Activated CD8-positive, alpha-beta memory T cell treated with anti-CD3 and anti-CD28 coated beads, Interleukin-2, amount 10 ng/mL, durations not matched to agents 7 days and 5 days (primary cell): Measurements from ENCODE around the gene ARHGAP45. TPM values are rescaled to one million over a fixed set of nuclear protein-coding genes. Genes with fewer than 3 reads are reported as not detected.
A peak's percentile ranks its signal among the peaks of the same experiment; 100 is the strongest.

Experiments used
- ATAC-seq: fragments of 150-1000 bp; cut with Tn5 transposase; one replicate; pipeline ENCODE4 v1.10.0; 2021; ENCODE audit warnings: moderate library complexity
- CTCF ChIA-PET: fragments of 350-600 bp; sonication (Branson Sonifier 250); formaldehyde crosslinking; loops from one replicate; lab custom pipeline; 2021; ENCODE audit warnings: antibody characterized with exemption; lab: Charles Lee
- DNase-seq: peaks from one replicate; pipeline ENCODE4 v3.0.0-alpha.2; 2020
- H3K27ac Mint-ChIP-seq: one replicate; pipeline ENCODE4 v1.8.0; 2021; ENCODE audit warnings: mild to moderate bottlenecking, mixed read lengths
- H3K27me3 Mint-ChIP-seq: one replicate; pipeline ENCODE4 v1.8.0; 2021; ENCODE audit warnings: mixed read lengths
- H3K36me3 Mint-ChIP-seq: one replicate; pipeline ENCODE4 v1.8.0; 2021; ENCODE audit warnings: mild to moderate bottlenecking, mixed read lengths
- H3K4me1 Mint-ChIP-seq: one replicate; pipeline ENCODE4 v1.8.0; 2021; ENCODE audit warnings: mixed read lengths
- H3K4me3 Mint-ChIP-seq: one replicate; pipeline ENCODE4 v1.8.0; 2021; ENCODE audit warnings: mild to moderate bottlenecking, moderate library complexity, mixed read lengths
- H3K9me3 Mint-ChIP-seq: one replicate; pipeline ENCODE4 v1.8.0; 2022; ENCODE audit warnings: low read depth, mixed read lengths
- total RNA-seq, 2 experiments: library from RNA; stranded (reverse); gene quantifications; one replicate each; pipeline ENCODE4 v1.2.3, GENCODE V29; 2021

ARHGAP45 gene
- total RNA-seq, 2 experiments from 2014 or later: 361 to 481 TPM

- H3K27me3 Mint-ChIP-seq: no peaks in the 10 kb centered on the region
- H3K36me3 Mint-ChIP-seq: peaks cover 1% of the 10 kb centered on the region
- ATAC-seq (no peak), DNase-seq (no peak)
- CTCF ChIA-PET: interaction anchor here (0.6 to 3.1 kb wide), 7 partner anchors 8 to 99 kb away, joined by 3 to 12 read pairs (median 4); partner anchors contain the start of gene CNN2
- H3K4me3 Mint-ChIP-seq: peak overlapping the region; percentile 86
- H3K27ac Mint-ChIP-seq: peak overlapping the region; percentile 37
- H3K4me1 Mint-ChIP-seq: peaks cover 54% of the 10 kb centered on the region
- H3K9me3 Mint-ChIP-seq: no peaks in the 10 kb centered on the region
These were observed 26.4 kb downstream of the ARHGAP45 start for GRCh38 chr19:1093330-1093729.

- Mint-ChIP-seq H3K9me3 (no peaks in the 10 kb centered on the region), H3K4me1 (peaks cover 55% of the 10 kb centered on the region), H3K4me3 (peak overlapping the region; percentile 86), H3K27ac (peak overlapping the region; percentile 69), H3K36me3 (peaks cover 3% of the 10 kb centered on the region), H3K27me3 (no peaks in the 10 kb centered on the region)
- ATAC-seq (no peak), DNase-seq (no peak)
- CTCF ChIA-PET: interaction anchor here (0.6 to 3.1 kb wide), 10 partner anchors 9 to 98 kb away, joined by 3 to 12 read pairs (median 4); partner anchors contain the start of genes ARHGAP45 and CNN2
These were observed 27.0 kb downstream of the ARHGAP45 start for GRCh38 chr19:1093811-1094553.

DNA sequence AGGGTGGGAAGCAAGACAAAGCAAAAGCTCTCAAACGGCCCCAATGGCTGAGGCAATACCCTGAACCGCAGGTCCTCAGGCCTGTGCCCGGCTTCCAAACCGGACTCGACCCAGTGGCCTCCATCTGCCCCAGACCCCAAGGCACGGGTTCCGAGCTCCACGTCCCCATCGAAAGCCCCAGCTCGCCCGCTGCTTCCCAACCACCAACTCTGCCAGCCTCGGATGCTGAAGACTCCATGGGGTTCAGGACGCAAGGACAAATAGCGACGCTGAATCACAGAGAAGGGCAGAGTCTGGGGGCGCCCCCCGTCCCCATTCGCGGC lies 27.6 kb downstream of the ARHGAP45 start:
- Mint-ChIP-seq H3K4me1 (peaks cover 60% of the 10 kb centered on the region), H3K4me3 (peak overlapping the region; percentile 86), H3K9me3 (no peaks in the 10 kb centered on the region), H3K27me3 (no peaks in the 10 kb centered on the region), H3K27ac (peak overlapping the region; percentile 69), H3K36me3 (peaks cover 6% of the 10 kb centered on the region)
- CTCF ChIA-PET: interaction anchor here (0.9 to 3.1 kb wide), 8 partner anchors 9 to 150 kb away, joined by 3 to 12 read pairs (median 4); partner anchors contain the start of genes ARHGAP45 and CNN2
- no peak for DNase-seq
- peak; percentile 4 for ATAC-seq

GRCh38 chr19:1094978-1095701 lies 28.2 kb downstream of the ARHGAP45 start, which contains the start of gene POLR2E:
Gene POLR2E, minus strand, starts transcription at chr19:1095375. Its CDS starts 60 bp downstream, at chr19:1095315.
- Mint-ChIP-seq H3K4me3 (peak within 1 kb of the TSS; percentile 86), H3K36me3 (peaks cover 11% of the 10 kb centered on the region), H3K27ac (peak within 1 kb of the TSS; percentile 91), H3K9me3 (peaks cover 3% of the 10 kb centered on the region), H3K4me1 (peaks cover 62% of the 10 kb centered on the region), H3K27me3 (no peaks in the 10 kb centered on the region)
- ATAC-seq: peak; percentile 96
- DNase-seq: peak; percentile 99
- CTCF ChIA-PET: interaction anchor here (1.3 to 3.1 kb wide), 5 partner anchors 10 to 149 kb away, joined by 3 to 12 read pairs (median 6); partner anchors contain the start of gene ARHGAP45

GRCh38 chr19:1097810-1098176 lies 30.8 kb downstream of the ARHGAP45 start:
- ATAC-seq: no peak
- Mint-ChIP-seq H3K36me3 (peaks cover 11% of the 10 kb centered on the region), H3K4me3 (no peak overlapping the region), H3K9me3 (peaks cover 3% of the 10 kb centered on the region), H3K27ac (peak overlapping the region; percentile 9), H3K4me1 (peaks cover 67% of the 10 kb centered on the region), H3K27me3 (no peaks in the 10 kb centered on the region)
- no peak for DNase-seq
- CTCF ChIA-PET: interaction anchor here (2.4 kb wide), 1 partner anchor 67 kb away, joined by 4 read pairs; no protein-coding TSS in a partner anchor

- Mint-ChIP-seq H3K4me3 (no peak overlapping the region), H3K9me3 (peaks cover 3% of the 10 kb centered on the region), H3K27ac (peak overlapping the region; percentile 33), H3K27me3 (no peaks in the 10 kb centered on the region), H3K36me3 (peaks cover 11% of the 10 kb centered on the region), H3K4me1 (peaks cover 68% of the 10 kb centered on the region)
- CTCF ChIA-PET: interaction anchor here (2.4 kb wide), 1 partner anchor 67 kb away, joined by 4 read pairs; no protein-coding TSS in a partner anchor
- DNase-seq (no peak), ATAC-seq (no peak)
These were observed 31.4 kb downstream of the ARHGAP45 start for GRCh38 chr19:1098177-1099051.

GRCh38 chr19:1101337-1101698 lies 34.4 kb downstream of the ARHGAP45 start:
- DNase-seq (no peak), ATAC-seq (no peak)
- Mint-ChIP-seq H3K4me3 (no peak overlapping the region), H3K36me3 (peaks cover 9% of the 10 kb centered on the region), H3K27ac (peak overlapping the region; percentile 84), H3K9me3 (peaks cover 3% of the 10 kb centered on the region), H3K4me1 (peaks cover 52% of the 10 kb centered on the region), H3K27me3 (no peaks in the 10 kb centered on the region)
- CTCF ChIA-PET: interaction anchor here (0.9 to 1.7 kb wide), 3 partner anchors 18 to 94 kb away, joined by 3 to 6 read pairs (median 5); no protein-coding TSS in a partner anchor

GRCh38 chr19:1102407-1103131 lies 35.6 kb downstream of the ARHGAP45 start:
- peaks cover 48% of the 10 kb centered on the region for H3K4me1 Mint-ChIP-seq
- H3K9me3 Mint-ChIP-seq: peaks cover 3% of the 10 kb centered on the region
- peak overlapping the region; percentile 84 for H3K27ac Mint-ChIP-seq
- DNase-seq (peak; percentile 84), ATAC-seq (peak; percentile 9)
- CTCF ChIA-PET: interaction anchor here (0.8 to 3.0 kb wide), 6 partner anchors 11 to 120 kb away, joined by 3 to 15 read pairs (median 4); partner anchors contain the start of gene ARHGAP45
- H3K27me3 Mint-ChIP-seq: no peaks in the 10 kb centered on the region
- H3K4me3 Mint-ChIP-seq: peak overlapping the region; percentile 57
- peaks cover 9% of the 10 kb centered on the region for H3K36me3 Mint-ChIP-seq

- Mint-ChIP-seq H3K36me3 (peaks cover 9% of the 10 kb centered on the region), H3K27ac (peak overlapping the region; percentile 84), H3K9me3 (peaks cover 3% of the 10 kb centered on the region), H3K4me3 (peak overlapping the region; percentile 57), H3K4me1 (peaks cover 44% of the 10 kb centered on the region), H3K27me3 (no peaks in the 10 kb centered on the region)
- DNase-seq: no peak
- CTCF ChIA-PET: interaction anchor here (0.8 to 3.0 kb wide), 7 partner anchors 10 to 119 kb away, joined by 3 to 15 read pairs (median 4); partner anchors contain the start of gene ARHGAP45
- ATAC-seq: no peak
These were observed 36.3 kb downstream of the ARHGAP45 start for GRCh38 chr19:1103132-1103707.

GRCh38 chr19:1103708-1104310 lies 36.8 kb downstream of the ARHGAP45 start, which contains the start of gene GPX4:
Gene GPX4, plus strand, starts transcription at chr19:1103994. Its CDS starts 50 bp downstream, at chr19:1104044.
- Mint-ChIP-seq H3K9me3 (peaks cover 3% of the 10 kb centered on the region), H3K4me3 (peak within 1 kb of the TSS; percentile 70), H3K27ac (peak within 1 kb of the TSS; percentile 84), H3K36me3 (peaks cover 9% of the 10 kb centered on the region), H3K27me3 (no peaks in the 10 kb centered on the region), H3K4me1 (peaks cover 40% of the 10 kb centered on the region)
- DNase-seq (peak; percentile 99), ATAC-seq (peak; percentile 90)
- CTCF ChIA-PET: interaction anchor here (0.8 to 3.0 kb wide), 7 partner anchors 9 to 120 kb away, joined by 3 to 15 read pairs (median 3); partner anchors contain the start of gene WDR18

GRCh38 chr19:1104311-1105007 lies 37.5 kb downstream of the ARHGAP45 start:
- Mint-ChIP-seq H3K4me3 (peak overlapping the region; percentile 70), H3K4me1 (peaks cover 33% of the 10 kb centered on the region), H3K36me3 (peaks cover 8% of the 10 kb centered on the region), H3K27me3 (no peaks in the 10 kb centered on the region), H3K27ac (peak overlapping the region; percentile 15), H3K9me3 (peaks cover 3% of the 10 kb centered on the region)
- ATAC-seq: peak; percentile 41
- DNase-seq: peak; percentile 81
- CTCF ChIA-PET: interaction anchor here (0.5 to 3.0 kb wide), 6 partner anchors 9 to 120 kb away, joined by 3 to 15 read pairs (median 3); partner anchors contain the start of gene WDR18
